Tibial nerve (tissue), 4 donors: Measurements from ENCODE around the gene ICA1. TPM values are rescaled to one million over a fixed set of nuclear protein-coding genes. Genes with fewer than 3 reads are reported as not detected.

Experiments
- DNase-seq, 2 donors: peaks; one replicate each; pipeline ENCODE4 v3.0.0-alpha.2; 2019; ENCODE audit warnings: low spot score in 2 of 2
- H3K27ac ChIP-seq, 4 donors: fragments of 200-600 bp; sonication (generic) in 3 of 4; one replicate each; pipeline ENCODE4 v1.5.1; 2017 to 2019; ENCODE audit warnings: mild to moderate bottlenecking in 1 of 4
- H3K27me3 ChIP-seq, 2 donors: fragments of 200-600 bp; sonication (generic) in 1 of 2; one replicate each; pipeline versions ENCODE4 v1.5.1 to v1.6.0; 2017 to 2019
- H3K36me3 ChIP-seq, 3 donors: fragments of 200-600 bp; sonication (generic); one replicate each; pipeline ENCODE4 v1.5.1; 2018 to 2019
- H3K4me1 ChIP-seq, 4 donors: fragments of 200-600 bp; sonication (generic) in 3 of 4; one replicate each; pipeline ENCODE4 v1.5.1; 2017 to 2019
- H3K4me3 ChIP-seq, 4 donors: fragments of 200-600 bp; sonication (generic) in 3 of 4; one replicate each; pipeline ENCODE4 v1.5.1; 2017 to 2019; ENCODE audit warnings: mild to moderate bottlenecking in 1 of 4, moderate library complexity in 1 of 4
- H3K9me3 ChIP-seq, 4 donors: fragments of 200-600 bp; sonication (generic) in 3 of 4; one replicate each; pipeline ENCODE4 v1.5.1; 2017 to 2019
- CTCF ChIP-seq, 5 experiments: fragments of 200-600 bp in 3 of 5; fragments of 450-650 bp in 2 of 5; sonication (generic) in 3 of 5; IDR thresholded peaks; one replicate each; pipeline ENCODE4 v1.5.1; 2016 to 2019; ENCODE audit warnings: antibody characterized with exemption in 5 of 5, mild to moderate bottlenecking in 3 of 5, moderate library complexity in 2 of 5
- EP300 ChIP-seq, 2 donors: sonication (generic); formaldehyde crosslinking; IDR thresholded peaks; one replicate each; pipeline ENCODE4 v1.6.1; 2017; ENCODE audit warnings: antibody characterized with exemption in 2 of 2, mild to moderate bottlenecking in 1 of 2
- POLR2A ChIP-seq, 2 donors: fragments of 450-650 bp; IDR thresholded peaks; one replicate each; pipeline ENCODE4 v1.6.1; 2017; ENCODE audit warnings: antibody characterized with exemption in 2 of 2, mild to moderate bottlenecking in 2 of 2, moderate library complexity in 2 of 2
- WGBS, 2 donors: methylation state at CpG; one replicate each; pipeline ENCODE4 v1.1.5; 2018; 5-methylcytosine and 5-hydroxymethylcytosine counted together
- total RNA-seq, 4 donors: library from RNA; depleted of rRNA; stranded (reverse); fragments of >200 nt; gene quantifications; one replicate each; pipeline ENCODE4 v1.1.0, GENCODE V29; 2016

Gene ICA1
- total RNA-seq, 4 donors from 2014 or later: 12.8 to 27.3 (median 20.5) TPM

- Histone ChIP-seq H3K27me3 (no peaks in the 10 kb centered on the region), H3K9me3 (peaks cover 0 to 12% (median 0%) of the 10 kb centered on the region in 4 donors), H3K4me1 (no peaks in the 10 kb centered on the region), H3K4me3 (no peak overlapping the region), H3K36me3 (peaks cover 0 to 16% (median 0%) of the 10 kb centered on the region in 3 donors), H3K27ac (no peak overlapping the region)
- 88% methylated on average over 2 of the region's 2 CpGs for WGBS, 2 donors
- no peak for TF ChIP-seq CTCF (IDR thresholded peaks at IDR 0.05)
- no peak for TF ChIP-seq POLR2A (IDR thresholded peaks at IDR 0.05)
- TF ChIP-seq EP300 (IDR thresholded peaks at IDR 0.05): no peak
- DNase-seq: no peak
Observed at GRCh38 chr7:8092140-8092539, 169.8 kb downstream of the ICA1 start.

GRCh38 chr7:8089036-8089780 is 172.8 kb downstream of the ICA1 start:
- no peak overlapping the region for H3K4me3 ChIP-seq
- no peak for DNase-seq
- H3K27me3 ChIP-seq: no peaks in the 10 kb centered on the region
- H3K9me3 ChIP-seq: no peaks in the 10 kb centered on the region
- H3K27ac ChIP-seq: no peak overlapping the region
- WGBS, 2 donors: 84 to 91% methylated on average over 6 of the region's 6 CpGs
- peaks cover 0 to 18% (median 0%) of the 10 kb centered on the region in 3 donors for H3K36me3 ChIP-seq
- H3K4me1 ChIP-seq: no peaks in the 10 kb centered on the region
- TF ChIP-seq CTCF (IDR thresholded peaks at IDR 0.05): no peak
- TF ChIP-seq EP300 (IDR thresholded peaks at IDR 0.05): no peak
- TF ChIP-seq POLR2A (IDR thresholded peaks at IDR 0.05): no peak

- TF ChIP-seq CTCF (IDR thresholded peaks at IDR 0.05) (no peak), EP300 (IDR thresholded peaks at IDR 0.05) (no peak), POLR2A (IDR thresholded peaks at IDR 0.05) (no peak)
- no peaks in the 10 kb centered on the region for H3K9me3 ChIP-seq
- WGBS, 2 donors: 90 to 94% methylated on average over 6 of the region's 6 CpGs
- H3K27me3 ChIP-seq: no peaks in the 10 kb centered on the region
- peaks cover 0 to 18% (median 0%) of the 10 kb centered on the region in 3 donors for H3K36me3 ChIP-seq
- DNase-seq: no peak
- no peaks in the 10 kb centered on the region for H3K4me1 ChIP-seq
- no peak overlapping the region for H3K4me3 ChIP-seq
- no peak overlapping the region for H3K27ac ChIP-seq
Observed at GRCh38 chr7:8086239-8086638, 175.7 kb downstream of the ICA1 start.

GRCh38 chr7:8085420-8085819 is 176.5 kb downstream of the ICA1 start:
- TF ChIP-seq EP300 (IDR thresholded peaks at IDR 0.05) (no peak), POLR2A (IDR thresholded peaks at IDR 0.05) (no peak), CTCF (IDR thresholded peaks at IDR 0.05) (no peak)
- Histone ChIP-seq H3K27ac (no peak overlapping the region), H3K27me3 (no peaks in the 10 kb centered on the region), H3K4me1 (no peaks in the 10 kb centered on the region), H3K4me3 (no peak overlapping the region), H3K9me3 (no peaks in the 10 kb centered on the region), H3K36me3 (peaks cover 0 to 18% (median 0%) of the 10 kb centered on the region in 3 donors)
- WGBS, 2 donors: 89 to 94% methylated on average over 3 of the region's 3 CpGs
- no peak for DNase-seq

GRCh38 chr7:8084836-8085235 is 177.1 kb downstream of the ICA1 start:
- DNase-seq: no peak
- 73 to 74% methylated on average over 5 of the region's 5 CpGs for WGBS, 2 donors
- Histone ChIP-seq H3K36me3 (peaks cover 0 to 18% (median 0%) of the 10 kb centered on the region in 3 donors), H3K4me3 (no peak overlapping the region), H3K9me3 (no peaks in the 10 kb centered on the region), H3K27ac (no peak overlapping the region), H3K4me1 (no peaks in the 10 kb centered on the region), H3K27me3 (no peaks in the 10 kb centered on the region)
- no peak for TF ChIP-seq POLR2A (IDR thresholded peaks at IDR 0.05)
- no peak for TF ChIP-seq CTCF (IDR thresholded peaks at IDR 0.05)
- no peak for TF ChIP-seq EP300 (IDR thresholded peaks at IDR 0.05)
